ENCODE results near the gene DRD2. TPM values are rescaled to one million over a fixed set of nuclear protein-coding genes. Genes with fewer than 3 reads are reported as not detected.

Gene DRD2
- total RNA-seq, 1 donor from 2014 or later: 289 TPM

GRCh38 chr11:113408206-113408605 lies 67.0 kb downstream of the DRD2 start:
- peaks cover 4% of the 10 kb centered on the region for H3K36me3 Mint-ChIP-seq (ENCODE audit: unreplicated experiment)
- DNase-seq: no peak
- H3K9me3 Mint-ChIP-seq (ENCODE audit: unreplicated experiment): peaks cover 30% of the 10 kb centered on the region
- H3K4me1 Mint-ChIP-seq (ENCODE audit: low read depth, unreplicated experiment): peaks cover 19% of the 10 kb centered on the region
- H3K4me3 Mint-ChIP-seq (ENCODE audit: unreplicated experiment): no peak overlapping the region
- no peak for TF ChIP-seq CTCF (IDR thresholded peaks at IDR 0.05; ENCODE audit: partially characterized antibody, unreplicated experiment)
- peaks cover 31% of the 10 kb centered on the region for H3K27me3 Mint-ChIP-seq (ENCODE audit: unreplicated experiment)
- peak overlapping the region; percentile 69 for H3K27ac Mint-ChIP-seq (ENCODE audit: unreplicated experiment)

GRCh38 chr11:113407163-113407562 lies 68.0 kb downstream of the DRD2 start:
- Mint-ChIP-seq H3K4me1 (ENCODE audit: low read depth, unreplicated experiment) (peaks cover 21% of the 10 kb centered on the region), H3K9me3 (ENCODE audit: unreplicated experiment) (peaks cover 34% of the 10 kb centered on the region), H3K4me3 (ENCODE audit: unreplicated experiment) (no peak overlapping the region), H3K27me3 (ENCODE audit: unreplicated experiment) (peaks cover 34% of the 10 kb centered on the region), H3K36me3 (ENCODE audit: unreplicated experiment) (peaks cover 4% of the 10 kb centered on the region), H3K27ac (ENCODE audit: unreplicated experiment) (no peak overlapping the region)
- no peak for DNase-seq
- TF ChIP-seq CTCF (IDR thresholded peaks at IDR 0.05; ENCODE audit: partially characterized antibody, unreplicated experiment): no peak

GRCh38 chr11:113405724-113406478 lies 69.3 kb downstream of the DRD2 start:
- no peak for DNase-seq
- Mint-ChIP-seq H3K27me3 (ENCODE audit: unreplicated experiment) (peaks cover 37% of the 10 kb centered on the region), H3K4me3 (ENCODE audit: unreplicated experiment) (no peak overlapping the region), H3K27ac (ENCODE audit: unreplicated experiment) (no peak overlapping the region), H3K36me3 (ENCODE audit: unreplicated experiment) (no peaks in the 10 kb centered on the region), H3K9me3 (ENCODE audit: unreplicated experiment) (peaks cover 39% of the 10 kb centered on the region), H3K4me1 (ENCODE audit: low read depth, unreplicated experiment) (peaks cover 21% of the 10 kb centered on the region)
- TF ChIP-seq CTCF (IDR thresholded peaks at IDR 0.05; ENCODE audit: partially characterized antibody, unreplicated experiment): no peak

GRCh38 chr11:113404859-113405430 lies 70.3 kb downstream of the DRD2 start:
- Mint-ChIP-seq H3K9me3 (ENCODE audit: unreplicated experiment) (peaks cover 42% of the 10 kb centered on the region), H3K27ac (ENCODE audit: unreplicated experiment) (peak overlapping the region; percentile 44), H3K27me3 (ENCODE audit: unreplicated experiment) (peaks cover 35% of the 10 kb centered on the region), H3K4me1 (ENCODE audit: low read depth, unreplicated experiment) (peaks cover 19% of the 10 kb centered on the region), H3K4me3 (ENCODE audit: unreplicated experiment) (no peak overlapping the region), H3K36me3 (ENCODE audit: unreplicated experiment) (no peaks in the 10 kb centered on the region)
- DNase-seq: no peak
- TF ChIP-seq CTCF (IDR thresholded peaks at IDR 0.05; ENCODE audit: partially characterized antibody, unreplicated experiment): no peak

- no peak overlapping the region for H3K27ac Mint-ChIP-seq (ENCODE audit: unreplicated experiment)
- H3K4me3 Mint-ChIP-seq (ENCODE audit: unreplicated experiment): no peak overlapping the region
- H3K36me3 Mint-ChIP-seq (ENCODE audit: unreplicated experiment): no peaks in the 10 kb centered on the region
- H3K9me3 Mint-ChIP-seq (ENCODE audit: unreplicated experiment): peaks cover 30% of the 10 kb centered on the region
- peaks cover 31% of the 10 kb centered on the region for H3K27me3 Mint-ChIP-seq (ENCODE audit: unreplicated experiment)
- no peak for TF ChIP-seq CTCF (IDR thresholded peaks at IDR 0.05; ENCODE audit: partially characterized antibody, unreplicated experiment)
- no peak for DNase-seq
- peaks cover 6% of the 10 kb centered on the region for H3K4me1 Mint-ChIP-seq (ENCODE audit: low read depth, unreplicated experiment)
Measured at GRCh38 chr11:113401718-113402117, 73.5 kb downstream of the DRD2 start.

Measured in glutamatergic neuron (in vitro differentiated cells).